ENCODE data around the gene PRKACA.
A peak's percentile ranks its signal among the peaks of the same experiment; 100 is the strongest.
"Not testable (repeated sequence)": the region's sequence is repeated elsewhere in the genome, so short reads cannot be mapped to it uniquely, and the experiment has no call there.

Gene PRKACA

GRCh38 chr19:14152713-14153112 lies 35.2 kb upstream of the PRKACA start:
- H3K27me3 Mint-ChIP-seq (ENCODE audit: low read depth): no peaks in the 10 kb centered on the region
- no peaks in the 10 kb centered on the region for H3K36me3 Mint-ChIP-seq (ENCODE audit: low read depth)
- H3K9me3 Mint-ChIP-seq: no peaks in the 10 kb centered on the region
- no peak overlapping the region for H3K4me3 Mint-ChIP-seq
- peaks cover 17% of the 10 kb centered on the region for H3K4me1 Mint-ChIP-seq (ENCODE audit: low read depth)
- H3K27ac Mint-ChIP-seq: no peak overlapping the region

- Mint-ChIP-seq H3K27ac (peak overlapping the region; percentile 36), H3K36me3 (ENCODE audit: low read depth) (no peaks in the 10 kb centered on the region), H3K4me1 (ENCODE audit: low read depth) (peaks cover 21% of the 10 kb centered on the region), H3K4me3 (no peak overlapping the region), H3K9me3 (no peaks in the 10 kb centered on the region), H3K27me3 (ENCODE audit: low read depth) (no peaks in the 10 kb centered on the region)
These were observed 33.5 kb upstream of the PRKACA start for GRCh38 chr19:14150770-14151661.

- Mint-ChIP-seq H3K27ac (peak overlapping the region; percentile 96), H3K27me3 (ENCODE audit: low read depth) (no peaks in the 10 kb centered on the region), H3K4me1 (ENCODE audit: low read depth) (peaks cover 27% of the 10 kb centered on the region), H3K9me3 (no peaks in the 10 kb centered on the region), H3K36me3 (ENCODE audit: low read depth) (no peaks in the 10 kb centered on the region), H3K4me3 (peak overlapping the region; percentile 78)
These were observed 32.6 kb upstream of the PRKACA start for GRCh38 chr19:14150041-14150769.

- H3K9me3 Mint-ChIP-seq: no peaks in the 10 kb centered on the region
- no peaks in the 10 kb centered on the region for H3K27me3 Mint-ChIP-seq (ENCODE audit: low read depth)
- H3K27ac Mint-ChIP-seq: peak overlapping the region; percentile 96
- H3K4me3 Mint-ChIP-seq: peak overlapping the region; percentile 78
- H3K4me1 Mint-ChIP-seq (ENCODE audit: low read depth): peaks cover 29% of the 10 kb centered on the region
- H3K36me3 Mint-ChIP-seq (ENCODE audit: low read depth): no peaks in the 10 kb centered on the region
These were observed 32.0 kb upstream of the PRKACA start for GRCh38 chr19:14149509-14149994.

GRCh38 chr19:14148751-14149410 lies 31.3 kb upstream of the PRKACA start:
- H3K27me3 Mint-ChIP-seq (ENCODE audit: low read depth): no peaks in the 10 kb centered on the region
- peak overlapping the region; percentile 78 for H3K4me3 Mint-ChIP-seq
- peak overlapping the region; percentile 96 for H3K27ac Mint-ChIP-seq
- H3K36me3 Mint-ChIP-seq (ENCODE audit: low read depth): no peaks in the 10 kb centered on the region
- H3K9me3 Mint-ChIP-seq: no peaks in the 10 kb centered on the region
- H3K4me1 Mint-ChIP-seq (ENCODE audit: low read depth): peaks cover 29% of the 10 kb centered on the region

- Mint-ChIP-seq H3K27ac (peak overlapping the region; percentile 75), H3K4me1 (ENCODE audit: low read depth) (peaks cover 29% of the 10 kb centered on the region), H3K36me3 (ENCODE audit: low read depth) (no peaks in the 10 kb centered on the region), H3K4me3 (peak overlapping the region; percentile 78), H3K9me3 (no peaks in the 10 kb centered on the region), H3K27me3 (ENCODE audit: low read depth) (no peaks in the 10 kb centered on the region)
These were observed 30.4 kb upstream of the PRKACA start for GRCh38 chr19:14147797-14148605.

- no peaks in the 10 kb centered on the region for H3K27me3 Mint-ChIP-seq (ENCODE audit: low read depth)
- no peaks in the 10 kb centered on the region for H3K9me3 Mint-ChIP-seq
- peaks cover 32% of the 10 kb centered on the region for H3K4me1 Mint-ChIP-seq (ENCODE audit: low read depth)
- H3K27ac Mint-ChIP-seq: peak overlapping the region; percentile 31
- H3K36me3 Mint-ChIP-seq (ENCODE audit: low read depth): no peaks in the 10 kb centered on the region
- no peak overlapping the region for H3K4me3 Mint-ChIP-seq
These were observed 29.2 kb upstream of the PRKACA start for GRCh38 chr19:14146789-14147216.

- H3K36me3 Mint-ChIP-seq (ENCODE audit: low read depth); H3K27me3 Mint-ChIP-seq (ENCODE audit: low read depth); H3K4me3 Mint-ChIP-seq; H3K9me3 Mint-ChIP-seq: not testable (repeated sequence)
- Mint-ChIP-seq H3K4me1 (ENCODE audit: low read depth) (peaks cover 30% of the 10 kb centered on the region), H3K27ac (peak overlapping the region; percentile 19)
These were observed 28.6 kb upstream of the PRKACA start for GRCh38 chr19:14146169-14146568.

- Mint-ChIP-seq H3K4me3 (no peak overlapping the region), H3K4me1 (ENCODE audit: low read depth) (peaks cover 30% of the 10 kb centered on the region), H3K9me3 (no peaks in the 10 kb centered on the region), H3K27me3 (ENCODE audit: low read depth) (no peaks in the 10 kb centered on the region), H3K36me3 (ENCODE audit: low read depth) (peaks cover 2% of the 10 kb centered on the region), H3K27ac (no peak overlapping the region)
These were observed 27.8 kb upstream of the PRKACA start for GRCh38 chr19:14145381-14145780.

GRCh38 chr19:14142262-14143190 lies 25.0 kb upstream of the PRKACA start:
- Mint-ChIP-seq H3K4me3 (no peak overlapping the region), H3K36me3 (ENCODE audit: low read depth) (peaks cover 5% of the 10 kb centered on the region), H3K27ac (no peak overlapping the region), H3K27me3 (ENCODE audit: low read depth) (no peaks in the 10 kb centered on the region), H3K9me3 (no peaks in the 10 kb centered on the region), H3K4me1 (ENCODE audit: low read depth) (peaks cover 23% of the 10 kb centered on the region)

GRCh38 chr19:14141041-14141440 lies 23.5 kb upstream of the PRKACA start:
- Mint-ChIP-seq H3K27ac (no peak overlapping the region), H3K4me1 (ENCODE audit: low read depth) (peaks cover 22% of the 10 kb centered on the region), H3K4me3 (no peak overlapping the region), H3K27me3 (ENCODE audit: low read depth) (no peaks in the 10 kb centered on the region), H3K36me3 (ENCODE audit: low read depth) (peaks cover 6% of the 10 kb centered on the region), H3K9me3 (no peaks in the 10 kb centered on the region)

GRCh38 chr19:14139944-14140343 lies 22.4 kb upstream of the PRKACA start:
- no peak overlapping the region for H3K4me3 Mint-ChIP-seq
- no peak overlapping the region for H3K27ac Mint-ChIP-seq
- no peaks in the 10 kb centered on the region for H3K9me3 Mint-ChIP-seq
- H3K27me3 Mint-ChIP-seq (ENCODE audit: low read depth): no peaks in the 10 kb centered on the region
- H3K36me3 Mint-ChIP-seq (ENCODE audit: low read depth): peaks cover 8% of the 10 kb centered on the region
- H3K4me1 Mint-ChIP-seq (ENCODE audit: low read depth): peaks cover 22% of the 10 kb centered on the region
